HG03457 (cell line): ENCODE data around the gene SPINK5.
"Not testable (repeated sequence)": the region's sequence is repeated elsewhere in the genome, so short reads cannot be mapped to it uniquely, and the experiment has no call there.

ENCODE experiments used
- ATAC-seq: cut with Tn5 transposase; IDR thresholded peaks from one replicate; pipeline ENCODE4 v1.9.1; 2021; ENCODE audit warnings: moderate number of reproducible peaks; ENCODE audit not compliant: unreplicated experiment

SPINK5 gene

GRCh38 chr5:148063861-148064260 is at the start of gene SPINK5:
SPINK5 (plus strand) TSS chr5:148063980; CDS start chr5:148064045, 65 bp downstream.
- no peak for ATAC-seq

GRCh38 chr5:148014276-148014675 is 49.5 kb upstream of the SPINK5 start:
- no peak for ATAC-seq

- no peak for ATAC-seq
These were observed 43.4 kb upstream of the SPINK5 start for GRCh38 chr5:148020257-148020988.

GRCh38 chr5:148027505-148027904 is 36.3 kb upstream of the SPINK5 start:
- ATAC-seq, result no peak

GRCh38 chr5:148029131-148029530 is 34.6 kb upstream of the SPINK5 start:
- ATAC-seq, result no peak

GRCh38 chr5:148033134-148033533 is 30.6 kb upstream of the SPINK5 start:
- ATAC-seq, result no peak

- ATAC-seq, result no peak
These were observed 28.1 kb upstream of the SPINK5 start for GRCh38 chr5:148035676-148036075.

- no peak for ATAC-seq
These were observed 20.9 kb upstream of the SPINK5 start for GRCh38 chr5:148042881-148043280.

- no peak for ATAC-seq
These were observed 20.1 kb upstream of the SPINK5 start for GRCh38 chr5:148043705-148044104.

- not testable (repeated sequence) for ATAC-seq
These were observed 8.6 kb upstream of the SPINK5 start for GRCh38 chr5:148055160-148055559.

- no peak for ATAC-seq
These were observed 3.5 kb upstream of the SPINK5 start for GRCh38 chr5:148060309-148060708.

GRCh38 chr5:148060881-148061280 is 2.9 kb upstream of the SPINK5 start:
- ATAC-seq, result no peak

- ATAC-seq, result no peak
These were observed 6.8 kb downstream of the SPINK5 start for GRCh38 chr5:148070621-148071020.

- ATAC-seq, result no peak
These were observed 8.4 kb downstream of the SPINK5 start for GRCh38 chr5:148072207-148072606.

- no peak for ATAC-seq
These were observed 11.7 kb downstream of the SPINK5 start for GRCh38 chr5:148075529-148075928.

GRCh38 chr5:148083203-148083602 is 19.4 kb downstream of the SPINK5 start:
- no peak for ATAC-seq

GRCh38 chr5:148084269-148084668 is 20.5 kb downstream of the SPINK5 start:
- ATAC-seq, result no peak

GRCh38 chr5:148085310-148085709 is 21.5 kb downstream of the SPINK5 start:
- no peak for ATAC-seq

- ATAC-seq, result no peak
These were observed 22.4 kb downstream of the SPINK5 start for GRCh38 chr5:148085977-148086705.

- no peak for ATAC-seq
These were observed 26.5 kb downstream of the SPINK5 start for GRCh38 chr5:148090146-148090772.

- ATAC-seq, result no peak
These were observed 27.0 kb downstream of the SPINK5 start for GRCh38 chr5:148090773-148091250.
